Natural killer cell (primary cell): ENCODE measurements around the gene CCL24. TPM values are rescaled to one million over a fixed set of nuclear protein-coding genes. Genes with fewer than 3 reads are reported as not detected.
"Not testable (repeated sequence)": the region's sequence is repeated elsewhere in the genome, so short reads cannot be mapped to it uniquely, and the experiment has no call there.

ENCODE experiments used
- ATAC-seq, 3 donors: fragments of 150-1000 bp in 2 of 3; fragments of 200-7000 bp in 1 of 3; cut with Tn5 transposase; 1 replicate in 1 of 3; 2 replicates in 2 of 3; pipeline ENCODE4 v1.10.0; 2021; ENCODE audit warnings: mild to moderate bottlenecking in 2 of 3, moderate library complexity in 2 of 3
- DNase-seq, 2 donors: peaks; one replicate each; pipeline versions ENCODE4 v3.0.0 to v3.0.0-alpha.2; 2013 to 2021; ENCODE audit warnings: mixed read lengths in 1 of 2
- H3K27ac ChIP-seq: one replicate; pipeline ENCODE4 v1.5.1; 2013; ENCODE audit warnings: mild to moderate bottlenecking, low read length
- H3K27me3 ChIP-seq: one replicate; pipeline ENCODE4 v1.6.1; 2013; ENCODE audit warnings: low read length; ENCODE audit not compliant: control insufficient read depth, insufficient read depth
- H3K36me3 ChIP-seq: one replicate; pipeline ENCODE4 v1.6.1; 2013; ENCODE audit warnings: low read length; ENCODE audit not compliant: control insufficient read depth, insufficient read depth
- H3K4me1 ChIP-seq: one replicate; pipeline ENCODE4 v1.6.1; 2013; ENCODE audit warnings: low read length; ENCODE audit not compliant: control insufficient read depth, insufficient read depth
- H3K4me3 ChIP-seq: one replicate; pipeline ENCODE4 v1.5.1; 2013; ENCODE audit warnings: low read length
- H3K9me3 ChIP-seq: one replicate; pipeline ENCODE4 v1.6.1; 2013; ENCODE audit warnings: low read length; ENCODE audit not compliant: control insufficient read depth, insufficient read depth
- H3K27ac Mint-ChIP-seq, 2 donors: one replicate each; pipeline ENCODE4 v1.8.0; 2022; ENCODE audit warnings: mild to moderate bottlenecking in 2 of 2, mixed read lengths in 2 of 2, moderate library complexity in 1 of 2
- H3K27me3 Mint-ChIP-seq, 2 donors: one replicate each; pipeline ENCODE4 v1.8.0; 2022; ENCODE audit warnings: low read depth in 2 of 2, mixed read lengths in 2 of 2
- H3K36me3 Mint-ChIP-seq: one replicate; pipeline ENCODE4 v1.8.0; 2022; ENCODE audit warnings: mixed read lengths
- H3K4me1 Mint-ChIP-seq, 2 donors: one replicate each; pipeline ENCODE4 v1.8.0; 2022; ENCODE audit warnings: mixed read lengths in 2 of 2
- H3K4me3 Mint-ChIP-seq: one replicate; pipeline ENCODE4 v1.8.0; 2022; ENCODE audit warnings: mild to moderate bottlenecking, moderate library complexity, mixed read lengths
- H3K9me3 Mint-ChIP-seq, 2 donors: one replicate each; pipeline ENCODE4 v1.8.0; 2022; ENCODE audit warnings: mixed read lengths in 2 of 2
- WGBS: methylation state at CpG from one replicate; pipeline ENCODE4 v1.1.7; 2013; ENCODE audit warnings: missing lambda C conversion rate; ENCODE audit not compliant: insufficient coverage; 5-methylcytosine and 5-hydroxymethylcytosine counted together
- intact Hi-C: fragments of 100-400 bp; cut with micrococcal nuclease; formaldehyde crosslinking; loops from one replicate; pipeline ENCODE4 v1.14.2; 2022
- total RNA-seq, 4 donors: library from RNA; stranded (reverse); fragments of 120-200 nt in 1 of 4; gene quantifications; one replicate each; pipeline versions ENCODE4 v1.2.3 to v1.2.4, GENCODE V29; 2013 to 2022
- TF ChIP-seq, protein P1 (sequence below): fragments of 200-600 bp; IDR thresholded peaks from one replicate; pipeline ENCODE4 v1.8.0; 2022; ENCODE audit warnings: antibody characterized with exemption

CCL24 gene, protein sequence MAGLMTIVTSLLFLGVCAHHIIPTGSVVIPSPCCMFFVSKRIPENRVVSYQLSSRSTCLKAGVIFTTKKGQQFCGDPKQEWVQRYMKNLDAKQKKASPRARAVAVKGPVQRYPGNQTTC
- total RNA-seq = not detected
- not detected for total RNA-seq (2013)

DNA sequence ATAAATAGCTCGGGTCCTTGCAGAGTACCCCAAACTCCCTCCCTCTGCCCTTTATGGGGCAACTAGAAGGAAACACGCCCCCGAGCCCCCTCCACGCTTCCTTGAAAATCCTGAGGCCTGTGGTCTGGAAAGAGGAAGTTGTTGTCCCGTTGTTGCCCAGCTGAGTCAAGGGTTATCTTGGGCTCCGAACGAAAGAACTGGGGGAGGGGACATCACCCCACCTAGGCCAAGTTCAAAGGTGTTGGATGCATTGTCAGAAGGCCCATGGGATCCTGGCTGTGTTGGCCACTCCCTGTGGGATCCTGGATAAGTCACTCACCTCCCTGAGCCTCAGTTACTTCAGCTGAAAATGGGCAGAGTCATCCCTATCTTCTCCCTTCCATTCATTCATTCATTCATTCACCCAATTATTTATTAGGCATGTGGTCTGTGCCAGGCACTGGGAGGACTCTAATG lies at the start of gene CCL24:
Gene CCL24, minus strand, starts transcription at position 26 of the 456 bp plus-strand sequence. CDS start 91 bp downstream, outside the sequence.
- Histone ChIP-seq H3K36me3 (no peaks in the 10 kb centered on the region), H3K4me1 (no peaks in the 10 kb centered on the region), H3K27me3 (no peaks in the 10 kb centered on the region), H3K9me3 (no peaks in the 10 kb centered on the region), H3K4me3 (no peak within 1 kb of the TSS), H3K27ac (no peak within 1 kb of the TSS)
- Mint-ChIP-seq H3K27ac (no peak within 1 kb of the TSS), H3K4me1 (no peaks in the 10 kb centered on the region), H3K4me3 (no peak within 1 kb of the TSS), H3K9me3 (no peaks in the 10 kb centered on the region), H3K36me3 (no peaks in the 10 kb centered on the region), H3K27me3 (no peaks in the 10 kb centered on the region)
- 8% methylated on average over 6 of the region's 7 CpGs for WGBS
- DNase-seq = no peak
- ATAC-seq = no peak
- intact Hi-C loops = no loop called here
- TF ChIP-seq, protein P1, sequence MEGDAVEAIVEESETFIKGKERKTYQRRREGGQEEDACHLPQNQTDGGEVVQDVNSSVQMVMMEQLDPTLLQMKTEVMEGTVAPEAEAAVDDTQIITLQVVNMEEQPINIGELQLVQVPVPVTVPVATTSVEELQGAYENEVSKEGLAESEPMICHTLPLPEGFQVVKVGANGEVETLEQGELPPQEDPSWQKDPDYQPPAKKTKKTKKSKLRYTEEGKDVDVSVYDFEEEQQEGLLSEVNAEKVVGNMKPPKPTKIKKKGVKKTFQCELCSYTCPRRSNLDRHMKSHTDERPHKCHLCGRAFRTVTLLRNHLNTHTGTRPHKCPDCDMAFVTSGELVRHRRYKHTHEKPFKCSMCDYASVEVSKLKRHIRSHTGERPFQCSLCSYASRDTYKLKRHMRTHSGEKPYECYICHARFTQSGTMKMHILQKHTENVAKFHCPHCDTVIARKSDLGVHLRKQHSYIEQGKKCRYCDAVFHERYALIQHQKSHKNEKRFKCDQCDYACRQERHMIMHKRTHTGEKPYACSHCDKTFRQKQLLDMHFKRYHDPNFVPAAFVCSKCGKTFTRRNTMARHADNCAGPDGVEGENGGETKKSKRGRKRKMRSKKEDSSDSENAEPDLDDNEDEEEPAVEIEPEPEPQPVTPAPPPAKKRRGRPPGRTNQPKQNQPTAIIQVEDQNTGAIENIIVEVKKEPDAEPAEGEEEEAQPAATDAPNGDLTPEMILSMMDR = no peak

DNA sequence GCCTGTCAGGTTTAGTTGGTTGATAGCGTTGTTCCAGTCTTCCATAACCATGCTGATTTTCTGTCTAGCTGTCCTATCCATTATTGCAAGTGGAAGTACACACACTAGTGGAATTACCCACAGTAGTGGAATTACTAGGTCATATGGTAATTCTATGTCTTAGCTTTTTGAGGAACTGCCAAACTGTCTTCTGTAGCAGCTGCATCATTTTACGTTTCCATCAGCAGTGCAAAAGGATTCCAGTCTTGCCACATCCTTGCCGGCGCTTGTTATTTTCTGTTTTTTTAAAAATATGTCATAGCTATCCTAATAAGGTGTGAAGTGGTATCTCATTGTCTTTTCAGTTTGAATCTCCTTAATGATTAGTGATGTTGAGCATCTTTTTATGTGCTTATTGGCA lies 48.0 kb upstream of the CCL24 start:
- Histone ChIP-seq H3K9me3 (no peaks in the 10 kb centered on the region), H3K27ac (no peak overlapping the region), H3K4me1 (peaks cover 2% of the 10 kb centered on the region), H3K27me3 (no peaks in the 10 kb centered on the region), H3K4me3 (no peak overlapping the region), H3K36me3 (no peaks in the 10 kb centered on the region)
- peaks cover 0 to 6% of the 10 kb centered on the region in 2 donors for H3K4me1 Mint-ChIP-seq
- ATAC-seq (no peak), DNase-seq (no peak)
- H3K36me3 Mint-ChIP-seq = no peaks in the 10 kb centered on the region
- intact Hi-C loops = no loop called here
- no peaks in the 10 kb centered on the region for H3K9me3 Mint-ChIP-seq
- H3K27me3 Mint-ChIP-seq = peaks cover 11 to 12% of the 10 kb centered on the region in 2 donors
- no peak overlapping the region for H3K4me3 Mint-ChIP-seq
- TF ChIP-seq, protein P1 = no peak
- no peak overlapping the region for H3K27ac Mint-ChIP-seq
- 74% methylated on average over 3 of the region's 4 CpGs for WGBS

DNA sequence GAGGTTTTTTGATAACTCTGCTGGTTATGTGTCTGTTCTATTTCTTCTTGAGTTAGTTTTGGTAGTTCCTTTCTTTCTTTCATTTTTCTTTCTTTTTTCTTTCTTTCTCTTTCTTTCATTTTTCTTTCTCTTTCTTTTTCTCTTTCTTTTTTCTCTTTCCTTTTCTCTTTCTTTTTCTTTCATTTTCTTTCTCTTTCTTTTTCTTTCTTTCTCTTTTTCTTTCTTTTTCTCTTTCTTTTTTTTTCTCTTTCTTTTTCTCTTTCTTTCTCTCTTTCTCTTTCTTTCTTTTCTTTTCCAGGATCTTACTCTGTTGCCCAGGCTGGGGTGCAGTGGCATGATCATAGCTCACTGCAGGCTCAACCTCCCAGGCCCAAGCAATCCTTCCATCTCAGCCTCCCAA lies 44.8 kb upstream of the CCL24 start:
- Mint-ChIP-seq H3K4me3 (no peak overlapping the region), H3K4me1 (no peaks in the 10 kb centered on the region), H3K9me3 (no peaks in the 10 kb centered on the region), H3K36me3 (no peaks in the 10 kb centered on the region), H3K27ac (no peak overlapping the region), H3K27me3 (peaks cover 4 to 5% of the 10 kb centered on the region in 2 donors)
- H3K27ac ChIP-seq = no peak overlapping the region
- H3K27me3 ChIP-seq = no peaks in the 10 kb centered on the region
- H3K4me1 ChIP-seq = no peaks in the 10 kb centered on the region
- no peak for ATAC-seq
- no peaks in the 10 kb centered on the region for H3K36me3 ChIP-seq
- DNase-seq = no peak
- no peaks in the 10 kb centered on the region for H3K9me3 ChIP-seq
- TF ChIP-seq, protein P1 = peak; percentile 17
- H3K4me3 ChIP-seq = no peak overlapping the region
- intact Hi-C loops = no loop called here

DNA sequence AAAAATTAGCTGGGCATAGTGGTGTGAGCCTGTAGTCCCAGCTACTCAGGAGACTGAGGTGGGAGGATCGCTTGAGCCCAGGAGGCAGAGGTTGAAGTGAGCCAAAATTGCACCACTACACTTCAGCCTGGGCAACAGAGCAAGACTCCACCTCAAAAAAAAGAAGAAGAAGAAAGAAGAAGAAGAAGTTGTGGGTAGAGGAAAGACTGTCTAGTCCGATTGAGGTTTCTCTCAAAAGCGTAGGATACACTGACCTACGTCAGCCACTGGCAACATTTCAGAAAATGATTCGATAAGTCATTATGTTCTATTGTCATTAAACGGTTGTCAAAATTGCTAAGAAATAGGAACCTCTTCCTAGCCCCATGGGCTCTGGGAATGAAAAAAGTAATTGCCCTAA lies 42.9 kb upstream of the CCL24 start:
- Mint-ChIP-seq H3K9me3 (no peaks in the 10 kb centered on the region), H3K27ac (no peak overlapping the region), H3K4me3 (no peak overlapping the region), H3K27me3 (peaks cover 4 to 5% of the 10 kb centered on the region in 2 donors), H3K36me3 (no peaks in the 10 kb centered on the region), H3K4me1 (no peaks in the 10 kb centered on the region)
- TF ChIP-seq, protein P1 = no peak
- H3K9me3 ChIP-seq = no peaks in the 10 kb centered on the region
- 53% methylated on average over 5 of the region's 6 CpGs for WGBS
- no peaks in the 10 kb centered on the region for H3K27me3 ChIP-seq
- no peak overlapping the region for H3K4me3 ChIP-seq
- DNase-seq = no peak
- peak in 1 of 3 donors; percentile 70 for ATAC-seq
- H3K27ac ChIP-seq = no peak overlapping the region
- no peaks in the 10 kb centered on the region for H3K36me3 ChIP-seq
- no peaks in the 10 kb centered on the region for H3K4me1 ChIP-seq
- intact Hi-C loops = no loop called here

DNA sequence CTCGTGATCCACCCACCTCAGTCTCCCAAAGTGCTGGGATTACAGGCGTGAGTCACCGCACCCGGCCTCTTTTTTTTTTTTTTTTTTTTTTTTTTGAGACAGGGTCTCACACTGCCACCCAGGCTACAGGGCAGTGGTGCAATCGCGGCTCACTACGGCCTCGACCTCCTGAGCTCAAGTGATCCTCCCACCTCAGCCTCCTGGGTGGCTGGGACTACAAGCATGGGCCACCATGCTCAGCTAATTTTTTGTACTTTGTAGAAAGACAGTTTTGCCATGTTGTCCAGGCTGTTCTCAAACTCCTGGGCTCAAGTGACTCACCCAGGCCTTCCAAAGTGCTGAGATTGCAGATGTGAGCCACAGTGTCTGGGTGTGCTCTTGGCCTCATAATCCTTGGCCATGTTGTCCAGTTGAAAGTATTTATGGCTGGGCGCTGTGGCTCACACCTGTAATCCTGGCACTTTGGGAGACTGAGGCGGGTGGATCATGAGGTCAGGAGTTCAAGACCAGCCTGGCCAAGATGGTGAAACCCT lies 41.3 kb upstream of the CCL24 start:
- ATAC-seq, H3K36me3 Mint-ChIP-seq, H3K9me3 ChIP-seq, H3K36me3 ChIP-seq, H3K4me1 ChIP-seq, H3K9me3 Mint-ChIP-seq, H3K27ac Mint-ChIP-seq, H3K27me3 ChIP-seq, H3K4me3 Mint-ChIP-seq, H3K4me1 Mint-ChIP-seq, intact Hi-C loops, DNase-seq, H3K4me3 ChIP-seq, H3K27ac ChIP-seq, H3K27me3 Mint-ChIP-seq: not testable (repeated sequence)
- WGBS = 96% methylated on average over 10 of the region's 10 CpGs
